NCI-H2107 (cell line): ENCODE measurements around the gene PSMD5.
A peak's percentile ranks its signal among the peaks of the same experiment; 100 is the strongest.

ENCODE experiments used
- DNase-seq: peaks from one replicate; lab custom pipeline; 2025; lab: John Stamatoyannopoulos, UW

PSMD5 gene

DNA sequence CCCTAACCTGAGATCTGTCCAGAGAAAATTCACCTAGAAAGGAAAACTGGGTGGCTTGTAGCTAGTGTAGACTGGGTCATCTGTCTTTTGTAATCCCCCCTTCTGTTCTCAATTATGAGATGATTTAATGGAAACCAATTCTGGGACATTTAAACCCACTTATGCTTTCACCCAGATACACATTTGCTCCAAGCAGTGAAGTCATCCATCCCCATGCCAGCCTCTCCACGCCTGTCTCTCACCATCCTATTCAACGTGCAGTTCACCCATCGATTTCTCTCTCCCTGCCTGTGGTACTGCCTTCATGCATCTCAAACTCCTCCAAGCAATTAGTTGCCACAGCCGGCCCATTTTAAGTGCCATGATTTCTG is 32.5 kb upstream of the PSMD5 start:
- no peak for DNase-seq

GRCh38 chr9:120874226-120875194 is 31.8 kb upstream of the PSMD5 start:
- DNase-seq, result no peak

DNA sequence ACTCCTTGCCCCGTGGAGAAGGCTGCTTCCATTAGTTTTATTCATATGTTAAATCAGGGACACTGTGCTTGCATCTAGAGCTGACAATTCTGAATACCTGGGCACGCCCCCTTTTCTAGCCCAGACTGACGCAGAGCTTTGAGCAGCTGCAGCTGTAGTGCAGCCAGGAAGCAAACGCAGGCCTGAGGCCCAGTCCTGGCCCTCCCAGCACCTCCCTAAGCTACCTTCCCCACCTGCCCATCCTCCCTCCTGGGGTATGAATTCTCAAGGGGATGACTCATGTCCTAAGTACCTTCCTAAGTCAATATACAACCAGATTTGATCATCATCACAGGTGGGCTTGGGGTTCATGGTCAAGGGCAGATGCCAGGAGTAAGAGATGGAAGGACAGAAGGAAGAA is 30.8 kb upstream of the PSMD5 start:
- no peak for DNase-seq

- no peak for DNase-seq
Observed at GRCh38 chr9:120872791-120873502, 30.2 kb upstream of the PSMD5 start.

GRCh38 chr9:120870206-120870605 is 27.5 kb upstream of the PSMD5 start:
- no peak for DNase-seq

DNA sequence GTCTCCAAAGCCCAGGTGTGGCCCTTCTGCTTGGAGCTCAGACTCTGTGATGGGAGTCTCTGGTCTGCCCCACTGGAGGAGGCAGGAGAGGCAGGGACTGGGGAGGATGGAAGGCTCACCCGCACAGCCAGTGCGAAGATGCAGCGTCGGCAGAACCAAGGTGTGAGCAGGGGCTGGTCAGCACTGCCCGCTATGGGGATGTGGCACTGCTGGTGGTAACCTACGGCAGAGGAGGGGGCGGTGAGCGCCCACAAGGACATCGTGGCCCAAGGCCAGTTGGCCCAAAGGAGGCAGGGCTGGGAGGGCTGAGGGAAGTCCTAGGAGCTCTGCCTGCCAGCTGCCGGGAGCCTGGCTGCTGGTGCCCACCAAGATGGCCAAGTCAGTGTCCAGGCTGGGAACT is 27.0 kb upstream of the PSMD5 start:
- DNase-seq, result no peak

GRCh38 chr9:120869360-120869687 is 26.6 kb upstream of the PSMD5 start:
- DNase-seq, result no peak

DNA sequence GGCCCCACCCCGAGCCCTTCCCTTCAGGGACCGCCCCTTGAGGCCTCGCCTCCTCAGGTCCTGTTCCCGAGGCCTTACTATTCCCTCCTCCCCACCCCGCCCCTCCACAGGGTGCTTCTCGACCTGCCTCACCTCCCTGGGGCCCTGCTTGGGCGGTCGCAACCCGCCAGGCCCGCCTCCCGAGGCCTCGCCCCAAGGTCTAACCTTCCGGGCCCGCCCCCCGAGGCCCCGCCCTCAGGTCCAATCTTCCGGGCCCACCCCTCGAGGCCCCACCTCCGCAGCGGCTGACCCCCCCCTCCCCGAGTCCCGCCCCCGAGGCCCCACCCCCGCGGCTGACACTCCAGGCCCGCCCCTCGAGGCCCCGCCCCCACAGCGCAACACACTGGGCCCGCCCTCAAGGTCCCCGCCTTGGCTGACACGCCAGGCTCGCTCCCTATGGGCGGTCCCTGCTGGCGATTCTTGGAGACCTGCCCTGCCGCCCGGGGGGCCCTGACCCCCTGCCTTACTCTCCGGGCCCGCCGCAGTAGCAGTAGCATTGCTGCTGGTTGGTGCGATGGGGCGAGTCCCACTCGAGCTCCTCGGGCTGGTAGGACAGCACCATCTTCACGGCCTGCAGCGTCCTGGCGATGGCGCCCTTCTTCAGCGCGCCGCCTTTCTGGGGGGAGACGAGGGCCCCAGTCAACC is 26.1 kb upstream of the PSMD5 start:
- no peak for DNase-seq

- DNase-seq, result no peak
Observed at GRCh38 chr9:120868339-120868675, 25.6 kb upstream of the PSMD5 start.

- no peak for DNase-seq
Observed at GRCh38 chr9:120867676-120868338, 25.1 kb upstream of the PSMD5 start.

DNA sequence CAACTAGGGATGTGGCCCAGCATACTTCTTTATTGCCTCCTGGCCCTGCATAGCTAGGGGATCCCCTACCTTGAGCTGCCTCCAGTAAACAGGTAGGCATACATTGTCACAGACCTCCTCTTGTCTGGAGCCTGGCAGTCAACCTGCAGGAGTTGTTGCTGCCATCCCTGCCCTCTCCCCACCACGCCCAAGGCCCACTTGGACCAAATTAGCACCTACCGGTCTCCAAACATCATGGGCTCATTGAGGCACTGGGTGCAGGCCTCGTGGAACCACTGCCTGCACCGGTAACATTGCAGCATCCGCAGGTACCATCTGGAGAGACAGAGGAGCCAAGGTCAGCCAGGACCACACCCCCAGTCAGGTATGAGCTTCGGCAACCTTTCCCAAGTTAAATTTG is 23.9 kb upstream of the PSMD5 start:
- no peak for DNase-seq

GRCh38 chr9:120865809-120866208 is 23.1 kb upstream of the PSMD5 start:
- no peak for DNase-seq

GRCh38 chr9:120865176-120865575 is 22.5 kb upstream of the PSMD5 start:
- DNase-seq, result no peak

- DNase-seq, result no peak
Observed at GRCh38 chr9:120864719-120865118, 22.0 kb upstream of the PSMD5 start.

- no peak for DNase-seq
Observed at GRCh38 chr9:120863833-120864232, 21.1 kb upstream of the PSMD5 start.

- DNase-seq, result no peak
Observed at GRCh38 chr9:120862452-120862851, 19.7 kb upstream of the PSMD5 start.

DNA sequence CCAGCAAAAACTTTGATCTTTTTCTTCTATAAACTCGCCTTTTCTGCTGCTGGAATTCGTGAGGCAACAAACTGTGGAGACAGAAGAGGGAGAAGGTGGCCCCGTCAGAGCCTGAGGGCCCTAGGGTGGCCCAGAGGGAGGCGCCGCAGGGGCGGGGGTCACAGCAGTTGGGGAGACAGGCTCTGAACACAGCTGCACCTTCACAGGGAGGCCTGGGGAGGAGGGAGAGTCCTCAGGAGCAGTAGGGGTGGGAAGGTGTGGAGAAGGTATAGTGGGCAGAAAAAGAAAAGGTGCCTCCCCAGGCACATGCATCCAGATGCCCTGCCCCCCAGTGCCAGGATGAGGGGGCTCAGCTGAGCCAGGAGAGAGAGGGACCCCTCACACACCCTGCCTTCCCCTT is 19.2 kb upstream of the PSMD5 start:
- no peak for DNase-seq

DNA sequence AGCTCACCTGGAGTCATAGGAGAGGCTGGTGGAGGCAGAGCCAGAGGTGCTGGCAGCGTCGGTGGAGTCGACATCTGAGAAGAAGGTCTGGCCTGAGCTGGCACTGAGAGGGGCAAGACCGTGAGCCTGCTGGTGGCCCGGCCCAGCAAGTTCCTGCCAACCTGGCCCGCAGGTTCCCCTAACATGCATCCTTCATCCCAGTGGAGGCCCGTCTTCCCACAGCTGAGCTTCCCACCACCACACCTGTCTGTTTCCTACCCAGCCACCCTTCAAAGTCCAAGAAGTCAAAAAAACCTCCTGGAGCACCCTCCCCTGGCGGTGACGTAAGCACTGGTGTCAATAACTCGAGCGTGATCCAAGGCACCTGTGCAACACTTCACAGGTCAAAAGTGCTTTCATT is 17.4 kb upstream of the PSMD5 start:
- DNase-seq, result no peak

GRCh38 chr9:120859361-120859760 is 16.6 kb upstream of the PSMD5 start:
- DNase-seq, result no peak

- no peak for DNase-seq
Observed at GRCh38 chr9:120857902-120858301, 15.2 kb upstream of the PSMD5 start.

GRCh38 chr9:120857481-120857880 is 14.8 kb upstream of the PSMD5 start:
- no peak for DNase-seq

DNA sequence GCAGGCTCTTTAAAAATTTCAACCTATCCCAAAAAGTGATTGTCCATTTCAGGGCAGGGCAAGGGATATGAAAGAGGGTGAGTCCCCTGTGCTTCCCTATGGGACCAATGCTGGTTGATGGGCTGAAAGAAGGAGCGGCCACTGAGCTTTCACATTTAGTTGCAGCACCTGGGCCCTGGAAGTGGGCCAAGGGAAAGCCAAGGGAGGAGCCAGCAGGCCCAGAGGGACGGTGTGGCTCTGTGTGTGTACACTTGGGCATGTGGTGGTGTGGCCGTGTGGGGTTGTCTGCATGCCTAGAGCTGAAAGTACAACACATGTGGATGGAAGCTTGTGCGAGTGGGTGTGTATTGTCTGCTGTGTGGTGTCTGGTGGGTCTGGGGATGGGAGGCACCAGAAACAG is 14.0 kb upstream of the PSMD5 start:
- peak; percentile 15 for DNase-seq
